ENCODE results near the gene KCNK18. TPM values are rescaled to one million over a fixed set of nuclear protein-coding genes. Genes with fewer than 3 reads are reported as not detected.

Gene KCNK18
- total RNA-seq, 1 experiment from 2014 or later = not detected

- DNase-seq = no peak
- no TSS peak for BruUV-seq (replicated peaks)
- Mint-ChIP-seq H3K9me3 (ENCODE audit: low read depth, unreplicated experiment) (no peaks in the 10 kb centered on the region), H3K4me1 (ENCODE audit: low read depth, unreplicated experiment) (no peaks in the 10 kb centered on the region), H3K36me3 (ENCODE audit: insufficient read depth, unreplicated experiment) (no peaks in the 10 kb centered on the region), H3K27me3 (ENCODE audit: unreplicated experiment) (peaks cover 63% of the 10 kb centered on the region), H3K27ac (ENCODE audit: unreplicated experiment) (no peak overlapping the region), H3K4me3 (ENCODE audit: low read depth, unreplicated experiment) (no peak overlapping the region)
- no peak for TF ChIP-seq CTCF (IDR thresholded peaks at IDR 0.05; ENCODE audit: unreplicated experiment)
- CTCF ChIA-PET = no interaction called here
- intact Hi-C loops (cut with micrococcal nuclease; ENCODE audit: unreplicated experiment) = no loop called here
Measured at GRCh38 chr10:117256910-117257309, 59.6 kb downstream of the KCNK18 start.

GRCh38 chr10:117257721-117258120 is 60.4 kb downstream of the KCNK18 start:
- H3K4me3 Mint-ChIP-seq (ENCODE audit: low read depth, unreplicated experiment) = no peak overlapping the region
- TF ChIP-seq CTCF (IDR thresholded peaks at IDR 0.05; ENCODE audit: unreplicated experiment) = no peak
- no peaks in the 10 kb centered on the region for H3K36me3 Mint-ChIP-seq (ENCODE audit: insufficient read depth, unreplicated experiment)
- intact Hi-C loops (cut with micrococcal nuclease; ENCODE audit: unreplicated experiment) = no loop called here
- H3K4me1 Mint-ChIP-seq (ENCODE audit: low read depth, unreplicated experiment) = no peaks in the 10 kb centered on the region
- no peak overlapping the region for H3K27ac Mint-ChIP-seq (ENCODE audit: unreplicated experiment)
- peaks cover 58% of the 10 kb centered on the region for H3K27me3 Mint-ChIP-seq (ENCODE audit: unreplicated experiment)
- no peak for DNase-seq
- CTCF ChIA-PET = no interaction called here
- no TSS peak for BruUV-seq (replicated peaks)
- H3K9me3 Mint-ChIP-seq (ENCODE audit: low read depth, unreplicated experiment) = no peaks in the 10 kb centered on the region

GRCh38 chr10:117259279-117259678 is 62.0 kb downstream of the KCNK18 start:
- Mint-ChIP-seq H3K27ac (ENCODE audit: unreplicated experiment) (no peak overlapping the region), H3K36me3 (ENCODE audit: insufficient read depth, unreplicated experiment) (no peaks in the 10 kb centered on the region), H3K4me3 (ENCODE audit: low read depth, unreplicated experiment) (no peak overlapping the region), H3K9me3 (ENCODE audit: low read depth, unreplicated experiment) (no peaks in the 10 kb centered on the region), H3K4me1 (ENCODE audit: low read depth, unreplicated experiment) (no peaks in the 10 kb centered on the region), H3K27me3 (ENCODE audit: unreplicated experiment) (peaks cover 42% of the 10 kb centered on the region)
- intact Hi-C loops (cut with micrococcal nuclease; ENCODE audit: unreplicated experiment) = no loop called here
- no TSS peak for BruUV-seq (replicated peaks)
- no peak for DNase-seq
- CTCF ChIA-PET = no interaction called here
- TF ChIP-seq CTCF (IDR thresholded peaks at IDR 0.05; ENCODE audit: unreplicated experiment) = no peak

Small RNA genes within 50 kb of the gene (microRNA-seq; reads per million reads assigned to microRNA genes)
- not detected for gene MIR3663

Other genes starting within 250 kb of the KCNK18 start
- 29.9 and 32.3 TPM in 2 replicates for gene SHTN1, start 192.3 kb upstream of the KCNK18 start, total RNA-seq (2022)
- gene VAX1, start 59.2 kb upstream of the KCNK18 start, total RNA-seq (2022) = not detected in 2 replicates
- gene SLC18A2, start 43.6 kb downstream of the KCNK18 start, total RNA-seq (2022) = not detected in 2 replicates
- gene PDZD8, start 178.0 kb downstream of the KCNK18 start, total RNA-seq (2022) = 44.4 and 45.0 TPM in 2 replicates